HS-5 (cell line): ENCODE data around the gene USP35.

Experiments used
- DNase-seq: peaks from one replicate; pipeline ENCODE4 v3.0.0-alpha.2; 2012; ENCODE audit warnings: low read depth

USP35 gene

DNA sequence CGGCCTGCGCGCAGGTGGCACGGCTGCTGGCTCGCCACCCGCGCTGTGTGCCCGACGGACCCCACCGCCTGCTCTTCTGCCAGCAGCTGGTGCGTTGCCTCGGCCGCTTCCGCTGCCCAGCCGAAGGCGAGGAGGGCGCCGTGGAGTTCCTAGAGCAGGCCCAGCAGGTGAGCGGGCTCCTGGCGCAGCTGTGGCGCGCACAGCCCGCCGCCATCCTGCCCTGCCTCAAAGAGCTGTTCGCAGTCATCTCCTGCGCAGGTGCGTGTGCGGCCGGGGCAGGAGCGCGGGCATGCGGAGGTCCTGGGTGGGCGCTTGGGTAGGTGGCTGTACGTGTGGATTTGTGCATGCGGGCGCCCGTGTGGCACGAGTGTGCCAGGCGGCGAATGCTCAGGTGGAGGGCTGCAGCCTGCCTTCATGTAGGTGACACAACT lies 8.0 kb downstream of the USP35 start:
- no peak for DNase-seq

GRCh38 chr11:78197816-78198215 lies 9.1 kb downstream of the USP35 start:
- DNase-seq: no peak

DNA sequence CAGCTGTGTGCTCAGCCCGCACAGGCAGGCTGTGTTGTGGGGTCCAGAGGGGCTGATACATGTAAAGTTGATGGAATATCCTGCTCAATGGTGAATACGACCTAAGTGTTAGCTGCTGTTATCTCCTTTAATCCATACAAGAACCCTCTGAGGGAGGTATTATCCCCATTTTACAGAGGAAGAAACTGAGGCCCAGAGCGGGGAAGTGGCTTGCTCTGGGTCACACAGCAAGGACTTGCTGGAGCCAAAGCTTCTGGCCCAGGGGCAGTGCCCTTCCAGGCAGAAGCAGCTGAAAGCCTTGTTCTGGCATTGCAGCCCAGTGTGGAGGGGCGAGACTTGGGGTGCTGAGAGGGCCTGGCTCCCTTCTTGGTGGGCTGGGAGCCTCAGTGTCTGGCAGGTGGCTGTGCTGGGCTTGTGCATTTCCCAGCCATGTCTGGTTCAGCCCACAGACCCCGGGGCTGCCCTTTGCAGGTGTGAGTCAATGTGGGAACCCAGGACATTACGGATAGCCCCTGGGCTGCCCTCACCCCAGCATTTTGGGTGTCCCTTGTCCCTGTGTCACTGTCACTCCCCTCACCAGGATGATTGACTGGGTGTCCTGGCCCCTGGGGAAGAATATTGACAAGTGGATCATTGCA lies 10.4 kb downstream of the USP35 start:
- no peak for DNase-seq

- no peak for DNase-seq
These were observed 10.9 kb downstream of the USP35 start for GRCh38 chr11:78199653-78200015.

GRCh38 chr11:78200061-78200460 lies 11.3 kb downstream of the USP35 start:
- no peak for DNase-seq

GRCh38 chr11:78200553-78200952 lies 11.8 kb downstream of the USP35 start:
- no peak for DNase-seq

DNA sequence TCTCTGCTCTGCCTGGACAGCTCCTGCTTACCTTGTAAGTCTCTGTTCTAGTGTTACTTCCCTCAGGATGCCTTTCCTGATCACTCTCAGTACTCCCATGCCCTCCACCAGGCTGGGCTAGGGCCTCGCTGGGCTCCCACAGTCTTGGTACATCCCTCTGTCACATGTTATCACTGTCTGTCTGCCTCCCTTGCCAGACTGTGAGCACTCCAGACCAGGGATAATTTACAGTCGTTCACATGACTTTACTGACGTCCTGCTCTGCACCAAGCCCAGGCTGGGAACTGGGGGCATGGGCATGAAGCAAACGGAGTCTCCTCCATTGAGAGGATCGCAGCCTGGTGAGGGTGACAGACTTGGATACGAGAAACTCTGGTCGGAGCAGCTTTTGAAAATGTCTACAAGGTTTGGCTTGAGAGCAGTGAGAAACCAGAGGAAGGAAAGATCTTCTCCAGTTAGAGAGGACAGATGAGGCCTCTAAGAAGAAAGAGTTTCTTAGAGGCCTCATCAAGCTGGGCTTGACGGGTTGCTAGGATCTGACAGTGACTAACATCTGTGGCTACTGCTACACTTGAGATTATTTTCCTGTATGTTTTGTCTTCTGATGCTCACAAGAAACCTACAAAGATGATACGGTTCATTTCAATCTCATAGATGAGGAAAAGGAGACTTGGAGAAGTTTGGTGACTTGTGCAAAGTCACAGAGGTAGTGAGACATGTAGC lies 12.5 kb downstream of the USP35 start:
- DNase-seq: no peak

DNA sequence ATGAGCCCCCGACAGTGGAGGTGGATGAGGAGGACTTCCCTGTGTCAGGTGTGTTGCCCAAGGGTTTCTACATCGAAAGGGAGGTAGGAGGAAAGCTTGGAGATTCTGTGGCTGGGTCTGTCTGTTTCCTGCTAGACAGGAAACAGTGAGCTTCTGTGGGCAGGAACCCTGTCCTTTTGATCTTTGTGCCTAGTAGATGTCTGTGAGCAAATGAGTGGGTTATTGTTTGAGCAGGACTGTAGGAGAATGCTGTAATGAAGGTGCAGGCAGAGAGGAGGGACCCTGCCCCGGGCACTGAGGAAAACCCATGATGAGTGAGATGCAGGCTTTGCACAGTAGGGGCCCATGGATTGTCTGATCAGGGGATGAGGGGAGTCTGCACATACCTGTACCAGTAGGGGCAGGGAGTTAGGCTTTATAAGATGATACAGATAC lies 14.0 kb downstream of the USP35 start:
- no peak for DNase-seq

- DNase-seq: no peak
These were observed 14.5 kb downstream of the USP35 start for GRCh38 chr11:78203184-78203583.

DNA sequence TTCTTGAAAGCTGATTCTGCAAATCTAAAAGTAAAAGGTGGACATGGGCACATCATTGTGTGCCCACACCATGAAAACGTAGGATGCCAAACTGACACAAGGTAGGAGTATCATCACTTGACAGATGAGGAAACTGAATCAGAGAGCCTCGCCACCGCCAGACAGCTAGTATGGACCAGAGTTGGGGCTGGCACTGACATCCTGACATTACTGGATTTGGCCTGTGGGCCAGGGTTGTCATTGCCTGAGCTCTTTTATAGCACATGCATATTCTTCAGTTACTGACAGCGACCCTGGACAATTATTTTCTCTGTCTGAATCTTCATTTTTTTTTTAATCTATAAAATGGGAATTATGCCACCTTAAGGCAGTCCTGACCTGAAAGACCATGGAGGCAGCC lies 16.5 kb downstream of the USP35 start:
- DNase-seq: no peak

- no peak for DNase-seq
These were observed 17.0 kb downstream of the USP35 start for GRCh38 chr11:78205691-78206090.

DNA sequence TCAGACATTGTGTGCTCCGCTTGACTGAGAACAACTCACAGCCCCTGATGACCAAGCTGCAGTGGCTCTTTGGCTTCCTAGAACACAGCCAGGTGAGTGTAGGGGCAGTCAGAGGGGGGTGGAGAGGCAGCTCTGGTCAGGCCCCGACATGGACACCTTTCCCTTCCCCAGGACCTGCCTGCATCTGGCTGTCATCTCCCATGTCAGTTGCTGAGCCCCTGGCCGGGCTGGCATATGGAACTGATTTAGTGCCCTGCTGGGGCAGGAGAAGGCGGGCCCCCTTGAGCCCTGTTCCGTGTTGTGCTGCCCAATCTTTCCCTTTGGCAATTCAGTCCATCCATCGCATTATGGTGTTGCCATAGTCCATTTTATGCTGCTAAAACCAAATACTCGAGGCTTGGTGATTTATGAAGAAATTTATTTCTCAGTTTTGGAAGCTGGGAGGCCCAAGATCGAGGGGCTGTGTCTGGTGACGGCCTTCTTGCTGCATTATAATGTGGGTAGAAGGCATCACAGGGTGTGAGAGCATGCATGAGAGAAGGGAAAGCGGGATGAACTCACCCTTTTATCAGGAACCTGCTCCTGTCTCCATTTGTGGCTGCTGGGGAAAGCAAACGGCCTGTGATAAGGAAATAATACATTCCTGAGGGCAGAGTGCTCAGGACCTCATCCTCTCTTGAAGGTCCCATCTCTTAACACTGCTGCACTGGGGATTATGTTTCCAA lies 19.0 kb downstream of the USP35 start:
- no peak for DNase-seq

DNA sequence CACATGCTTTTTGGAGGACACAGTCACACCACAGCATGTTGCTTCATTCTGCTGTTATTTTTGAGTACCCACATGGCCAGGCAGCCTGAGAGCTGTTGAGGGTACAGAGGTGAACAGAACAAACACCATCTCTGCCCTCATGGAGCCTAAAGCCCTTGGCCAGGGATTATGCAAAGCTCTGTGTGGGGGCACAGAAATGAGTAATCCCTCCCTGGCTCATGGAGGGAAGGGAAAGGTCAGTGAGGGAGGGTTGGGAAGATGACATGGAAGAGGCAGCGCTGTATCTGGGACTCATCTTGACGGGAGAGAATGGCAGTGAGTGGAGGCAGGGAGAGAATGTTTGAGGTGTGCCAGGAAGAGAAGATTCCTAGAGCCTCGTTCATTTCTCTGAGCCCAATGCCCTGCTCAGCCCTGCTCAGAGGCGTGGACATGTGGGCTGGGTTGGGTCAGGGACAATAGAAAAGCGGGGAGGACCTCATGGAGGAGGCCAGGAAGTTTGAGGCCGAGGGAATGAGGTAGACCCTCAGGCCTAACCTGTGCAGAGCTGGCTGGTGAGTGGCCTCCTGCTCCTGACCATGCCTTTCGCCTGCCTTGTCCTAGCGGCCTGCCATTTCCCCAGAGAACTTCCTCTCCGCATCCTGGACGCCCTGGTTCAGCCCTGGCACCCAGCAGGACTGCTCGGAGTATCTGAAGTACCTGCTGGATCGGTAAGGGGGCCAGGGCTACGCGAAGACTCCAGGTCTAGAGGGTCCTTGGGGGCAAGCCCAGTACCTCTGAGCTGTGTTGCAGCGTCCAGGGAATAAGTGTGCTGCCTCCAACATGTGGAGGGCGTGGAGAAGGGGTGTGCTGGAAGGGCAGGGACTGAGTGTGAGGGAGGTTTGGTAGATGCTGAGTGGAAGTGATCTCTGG lies 19.8 kb downstream of the USP35 start:
- DNase-seq: no peak

GRCh38 chr11:78209478-78209877 lies 20.8 kb downstream of the USP35 start:
- DNase-seq: no peak

DNA sequence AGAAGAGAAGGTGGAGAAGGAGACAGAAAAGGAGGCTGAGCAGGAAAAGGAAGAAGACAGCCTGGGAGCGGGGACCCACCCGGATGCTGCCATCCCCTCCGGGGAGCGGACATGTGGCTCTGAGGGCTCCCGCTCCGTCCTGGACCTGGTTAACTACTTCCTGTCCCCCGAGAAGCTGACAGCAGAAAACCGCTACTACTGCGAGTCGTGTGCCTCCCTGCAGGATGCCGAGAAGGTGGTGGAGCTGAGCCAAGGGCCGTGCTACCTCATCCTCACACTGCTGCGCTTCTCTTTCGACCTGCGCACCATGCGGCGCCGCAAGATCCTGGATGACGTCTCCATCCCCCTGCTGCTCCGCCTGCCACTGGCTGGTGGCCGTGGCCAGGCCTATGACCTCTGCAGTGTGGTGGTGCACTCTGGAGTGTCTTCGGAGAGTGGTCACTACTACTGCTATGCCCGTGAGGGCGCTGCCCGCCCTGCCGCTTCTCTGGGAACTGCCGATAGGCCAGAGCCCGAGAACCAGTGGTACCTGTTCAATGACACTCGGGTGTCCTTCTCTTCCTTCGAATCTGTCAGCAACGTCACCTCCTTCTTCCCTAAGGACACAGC lies 21.4 kb downstream of the USP35 start:
- DNase-seq: no peak

GRCh38 chr11:78211565-78211964 lies 22.8 kb downstream of the USP35 start:
- DNase-seq: no peak

DNA sequence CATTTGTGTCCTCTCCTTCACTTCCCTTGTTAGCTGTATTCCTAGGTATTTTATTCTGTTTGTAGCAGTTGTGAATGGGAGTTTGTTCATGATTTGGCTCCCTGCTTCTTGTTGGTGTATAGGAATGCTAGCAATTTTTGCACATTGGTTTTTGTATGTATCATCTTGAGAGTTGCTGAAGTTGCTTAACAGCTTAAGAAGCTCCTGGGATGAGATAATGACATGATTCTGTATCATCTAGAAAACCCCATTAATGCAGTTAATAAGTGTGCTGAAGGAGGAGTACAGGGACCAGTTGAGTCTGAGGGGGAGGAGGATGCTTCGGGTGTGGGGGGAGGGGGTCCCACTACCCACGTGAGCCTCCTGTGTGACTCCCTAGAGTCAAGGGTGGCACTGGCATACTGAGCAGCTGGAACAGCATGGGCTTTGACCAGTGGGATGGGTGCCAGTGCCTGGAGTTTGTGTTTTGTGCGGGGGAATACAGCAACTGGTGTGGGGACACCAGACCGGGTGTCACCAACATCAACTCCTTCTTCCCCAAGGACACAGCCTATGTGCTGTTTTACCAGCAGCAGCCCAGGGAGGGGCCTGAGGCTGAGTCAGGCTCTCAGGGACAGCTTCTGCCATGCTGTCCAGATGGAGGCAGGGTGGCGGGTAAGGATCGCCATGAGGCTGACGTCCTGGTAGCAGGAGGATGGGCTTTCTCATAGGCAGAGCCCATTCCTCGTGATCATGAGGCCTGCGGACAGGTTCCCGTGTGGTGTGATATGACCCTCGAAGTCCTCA lies 24.1 kb downstream of the USP35 start:
- no peak for DNase-seq

DNA sequence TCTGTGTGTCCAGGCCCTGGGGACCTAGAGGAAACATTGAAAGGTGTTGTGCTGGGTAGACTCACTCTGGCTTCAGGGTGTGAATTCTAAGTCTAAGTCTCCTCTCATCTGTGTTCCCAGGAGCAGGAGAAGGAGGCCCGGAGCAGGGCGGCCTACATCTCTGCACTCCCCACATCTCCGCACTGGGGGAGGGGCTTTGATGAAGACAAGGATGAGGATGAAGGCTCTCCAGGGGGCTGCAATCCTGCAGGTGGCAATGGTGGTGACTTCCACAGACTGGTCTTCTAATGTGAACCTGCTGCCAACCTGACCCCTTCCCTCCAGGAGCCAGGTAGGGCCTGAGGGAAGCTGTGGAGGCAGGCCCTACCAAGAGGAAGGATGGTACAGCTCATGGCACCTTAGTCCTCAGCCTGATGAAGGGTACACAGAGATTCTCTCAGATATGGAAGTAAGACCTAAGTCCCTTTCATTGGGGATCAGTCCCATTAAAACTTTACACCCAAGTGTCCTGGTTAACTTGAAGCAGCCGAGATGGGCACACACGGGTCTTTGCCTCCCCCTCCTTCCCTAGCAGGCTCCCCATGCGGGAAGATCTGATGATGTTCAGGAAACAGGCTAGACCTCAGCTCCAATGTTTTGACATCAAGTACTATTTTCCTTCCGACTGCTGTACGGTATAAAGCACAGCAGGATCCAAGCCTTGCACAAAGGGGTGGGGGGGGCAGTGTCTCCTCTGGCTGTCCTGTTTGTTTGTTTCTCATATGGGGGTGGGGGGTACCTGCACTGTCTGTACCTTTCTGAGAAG lies 25.0 kb downstream of the USP35 start:
- DNase-seq: no peak

GRCh38 chr11:78214331-78215194 lies 25.8 kb downstream of the USP35 start:
- DNase-seq: no peak
